Panc1 (cell line): ENCODE measurements around the gene STPG4.

ENCODE experiments used
- POLR2AphosphoS5 ChIP-seq: IDR thresholded peaks from 2 replicates; pipeline ENCODE4 v1.6.1; 2012; ENCODE audit warnings: mild to moderate bottlenecking, low read depth, low read length, moderate library complexity
- TCF7L2 ChIP-seq: IDR thresholded peaks from 2 replicates; pipeline ENCODE4 v1.6.1; 2011; ENCODE audit warnings: mild to moderate bottlenecking, low read depth, low read length, inconsistent platforms
- TF ChIP-seq, protein P1 (sequence below): fragments of 450-650 bp; IDR thresholded peaks from 2 replicates; pipeline ENCODE4 v1.5.1; 2017; ENCODE audit warnings: mild to moderate bottlenecking

GRCh38 chr2:47174733-47175361 is 19.7 kb upstream of the STPG4 start:
- TF ChIP-seq POLR2AphosphoS5: peak; percentile 58
- 0 out of 2 replicates have a peak, but pooled peaks have one; percentile 22 for TF ChIP-seq TCF7L2
- TF ChIP-seq, protein P1, sequence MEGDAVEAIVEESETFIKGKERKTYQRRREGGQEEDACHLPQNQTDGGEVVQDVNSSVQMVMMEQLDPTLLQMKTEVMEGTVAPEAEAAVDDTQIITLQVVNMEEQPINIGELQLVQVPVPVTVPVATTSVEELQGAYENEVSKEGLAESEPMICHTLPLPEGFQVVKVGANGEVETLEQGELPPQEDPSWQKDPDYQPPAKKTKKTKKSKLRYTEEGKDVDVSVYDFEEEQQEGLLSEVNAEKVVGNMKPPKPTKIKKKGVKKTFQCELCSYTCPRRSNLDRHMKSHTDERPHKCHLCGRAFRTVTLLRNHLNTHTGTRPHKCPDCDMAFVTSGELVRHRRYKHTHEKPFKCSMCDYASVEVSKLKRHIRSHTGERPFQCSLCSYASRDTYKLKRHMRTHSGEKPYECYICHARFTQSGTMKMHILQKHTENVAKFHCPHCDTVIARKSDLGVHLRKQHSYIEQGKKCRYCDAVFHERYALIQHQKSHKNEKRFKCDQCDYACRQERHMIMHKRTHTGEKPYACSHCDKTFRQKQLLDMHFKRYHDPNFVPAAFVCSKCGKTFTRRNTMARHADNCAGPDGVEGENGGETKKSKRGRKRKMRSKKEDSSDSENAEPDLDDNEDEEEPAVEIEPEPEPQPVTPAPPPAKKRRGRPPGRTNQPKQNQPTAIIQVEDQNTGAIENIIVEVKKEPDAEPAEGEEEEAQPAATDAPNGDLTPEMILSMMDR: no peak
